ENCODE measurements around the gene GZMM. TPM values are rescaled to one million over a fixed set of nuclear protein-coding genes. Genes with fewer than 3 reads are reported as not detected.

Gene GZMM
- total RNA-seq, 1 experiment from 2014 or later, result 0.66 TPM

GRCh38 chr19:579111-579841 lies 35.4 kb downstream of the GZMM start:
- peaks cover 14 to 25% of the 10 kb centered on the region in 2 experiments for H3K4me1 Mint-ChIP-seq
- Histone ChIP-seq H3K23me2 (ENCODE audit: insufficient read length, low read depth, low read length, poor library complexity, severe bottlenecking) (no peaks in the 10 kb centered on the region), H3K27ac (ENCODE audit: insufficient read length, low read depth, low read length) (no peak overlapping the region), H3K4ac (ENCODE audit: low read depth, low read length) (no peak overlapping the region), H2AFZ (ENCODE audit: low read length) (no peak overlapping the region), H2AK5ac (ENCODE audit: insufficient read length, low read length) (no peak overlapping the region), H2BK15ac (ENCODE audit: low read depth, low read length) (no peak overlapping the region), H4K91ac (ENCODE audit: insufficient read length, low read depth, low read length) (no peak overlapping the region), H3K4me2 (ENCODE audit: insufficient read depth, insufficient read length, low read length) (no peak overlapping the region), H3K23ac (ENCODE audit: insufficient read length, low read depth, low read length) (no peak overlapping the region), H4K20me1 (ENCODE audit: control insufficient read depth, insufficient read depth, insufficient read length) (peaks cover 2% of the 10 kb centered on the region), H3K4me1 (ENCODE audit: insufficient read depth, low read length) (no peaks in the 10 kb centered on the region; the same call in 1 of the 2 replicates), H3K14ac (ENCODE audit: insufficient read depth, low read length) (no peak overlapping the region; the same call in 1 of the 2 replicates), H3K27me3 (ENCODE audit: insufficient read depth, low read length) (no peaks in the 10 kb centered on the region), H3K18ac (ENCODE audit: insufficient read length, low read depth, low read length) (no peak overlapping the region), H2BK12ac (ENCODE audit: insufficient read length, low read depth, low read length) (no peak overlapping the region), H3K79me2 (ENCODE audit: insufficient read depth, low read length) (peaks cover 37% of the 10 kb centered on the region; the same call in 1 of the 2 replicates), H3K56ac (ENCODE audit: insufficient read length, low read depth, low read length) (no peak overlapping the region), H2BK120ac (ENCODE audit: low read depth, low read length, poor library complexity, severe bottlenecking) (no peak overlapping the region), H4K8ac (replicated peaks; ENCODE audit: insufficient read length, low read depth, low read length) (no peak overlapping the region), H3K9ac (ENCODE audit: extremely low read depth, insufficient read length, low read length) (no peak overlapping the region), H2BK20ac (ENCODE audit: low read depth, low read length, poor library complexity, severe bottlenecking) (no peak overlapping the region), H3K9me3 (ENCODE audit: control insufficient read depth, low read depth, low read length) (no peaks in the 10 kb centered on the region), H3T11ph (ENCODE audit: low read length) (no peak overlapping the region), H3K79me1 (ENCODE audit: insufficient read depth, low read depth, low read length, poor library complexity, severe bottlenecking) (peaks cover 3% of the 10 kb centered on the region), H4K5ac (ENCODE audit: insufficient read length, low read depth, low read length) (no peak overlapping the region), H2BK5ac (ENCODE audit: insufficient read length, low read length) (no peak overlapping the region)
- no CpG with 5 or more reads among the region's 46 CpGs for WGBS (ENCODE audit: extremely low coverage, insufficient read length, low lambda C conversion rate)
- no peak for DNase-seq
- no peaks in the 10 kb centered on the region for H3K9me3 Mint-ChIP-seq
- no peak overlapping the region for H3K4me3 Mint-ChIP-seq
- TF ChIP-seq, protein P1, sequence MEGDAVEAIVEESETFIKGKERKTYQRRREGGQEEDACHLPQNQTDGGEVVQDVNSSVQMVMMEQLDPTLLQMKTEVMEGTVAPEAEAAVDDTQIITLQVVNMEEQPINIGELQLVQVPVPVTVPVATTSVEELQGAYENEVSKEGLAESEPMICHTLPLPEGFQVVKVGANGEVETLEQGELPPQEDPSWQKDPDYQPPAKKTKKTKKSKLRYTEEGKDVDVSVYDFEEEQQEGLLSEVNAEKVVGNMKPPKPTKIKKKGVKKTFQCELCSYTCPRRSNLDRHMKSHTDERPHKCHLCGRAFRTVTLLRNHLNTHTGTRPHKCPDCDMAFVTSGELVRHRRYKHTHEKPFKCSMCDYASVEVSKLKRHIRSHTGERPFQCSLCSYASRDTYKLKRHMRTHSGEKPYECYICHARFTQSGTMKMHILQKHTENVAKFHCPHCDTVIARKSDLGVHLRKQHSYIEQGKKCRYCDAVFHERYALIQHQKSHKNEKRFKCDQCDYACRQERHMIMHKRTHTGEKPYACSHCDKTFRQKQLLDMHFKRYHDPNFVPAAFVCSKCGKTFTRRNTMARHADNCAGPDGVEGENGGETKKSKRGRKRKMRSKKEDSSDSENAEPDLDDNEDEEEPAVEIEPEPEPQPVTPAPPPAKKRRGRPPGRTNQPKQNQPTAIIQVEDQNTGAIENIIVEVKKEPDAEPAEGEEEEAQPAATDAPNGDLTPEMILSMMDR (conservative IDR thresholded peaks at IDR 0.05), result no peak
- peaks cover 6 to 38% (median 33%) of the 10 kb centered on the region in 3 experiments; a peak in 6 of 7 replicates for H3K36me3 Mint-ChIP-seq (ENCODE audit: insufficient read depth in 1 of 3, low read depth in 3 of 3)
- no peaks in the 10 kb centered on the region; the same call in 1 of the 2 replicates for H3K27me3 Mint-ChIP-seq (ENCODE audit: low read depth)
- H3K27ac Mint-ChIP-seq, result no peak overlapping the region; a peak in 1 of 7 replicates
